NK-92 (cell line): ENCODE measurements around the gene PAPPA2.

Source experiments
- DNase-seq: peaks from one replicate; lab custom pipeline; 2025; ENCODE audit not compliant: unreplicated experiment; lab: John Stamatoyannopoulos, UW

Gene PAPPA2

GRCh38 chr1:176691251-176692228 is 228.6 kb downstream of the PAPPA2 start:
- no peak for DNase-seq

- DNase-seq: no peak
Observed at GRCh38 chr1:176692431-176692830, 229.5 kb downstream of the PAPPA2 start.

GRCh38 chr1:176692988-176693696 is 230.2 kb downstream of the PAPPA2 start:
- DNase-seq: no peak

- DNase-seq: no peak
Observed at GRCh38 chr1:176693697-176694329, 230.8 kb downstream of the PAPPA2 start.

GRCh38 chr1:176694713-176695112 is 231.7 kb downstream of the PAPPA2 start:
- DNase-seq: no peak

GRCh38 chr1:176696109-176696508 is 233.1 kb downstream of the PAPPA2 start:
- DNase-seq: no peak

GRCh38 chr1:176696689-176697088 is 233.7 kb downstream of the PAPPA2 start:
- DNase-seq: no peak

GRCh38 chr1:176699821-176700220 is 236.8 kb downstream of the PAPPA2 start:
- DNase-seq: no peak

- DNase-seq: no peak
Observed at GRCh38 chr1:176701151-176701866, 238.3 kb downstream of the PAPPA2 start.

GRCh38 chr1:176702901-176703300 is 239.9 kb downstream of the PAPPA2 start:
- no peak for DNase-seq

- no peak for DNase-seq
Observed at GRCh38 chr1:176705585-176705984, 242.6 kb downstream of the PAPPA2 start.

GRCh38 chr1:176717066-176717750 is 254.2 kb downstream of the PAPPA2 start:
- DNase-seq: no peak

GRCh38 chr1:176719447-176719846 is 256.5 kb downstream of the PAPPA2 start:
- no peak for DNase-seq

GRCh38 chr1:176720838-176721237 is 257.9 kb downstream of the PAPPA2 start:
- no peak for DNase-seq

GRCh38 chr1:176733661-176734060 is 270.7 kb downstream of the PAPPA2 start:
- no peak for DNase-seq

- no peak for DNase-seq
Observed at GRCh38 chr1:176735201-176735600, 272.2 kb downstream of the PAPPA2 start.

- no peak for DNase-seq
Observed at GRCh38 chr1:176736015-176736414, 273.0 kb downstream of the PAPPA2 start.

- no peak for DNase-seq
Observed at GRCh38 chr1:176741181-176741580, 278.2 kb downstream of the PAPPA2 start.

GRCh38 chr1:176742322-176742721 is 279.3 kb downstream of the PAPPA2 start:
- DNase-seq: no peak

GRCh38 chr1:176744142-176744541 is 281.2 kb downstream of the PAPPA2 start:
- no peak for DNase-seq
